DMS53 treated with DMSO at 0.1 percent for 48 hours (cell line): ENCODE results near the gene SNX11.
"Not testable (repeated sequence)": the region's sequence is repeated elsewhere in the genome, so short reads cannot be mapped to it uniquely, and the experiment has no call there.

Experiments used
- DNase-seq: peaks from one replicate; lab custom pipeline; 2025; ENCODE audit not compliant: unreplicated experiment; lab: John Stamatoyannopoulos, UW

The SNX11 gene

GRCh38 chr17:48107137-48108055 lies at the start of gene SNX11:
Gene SNX11, plus strand, starts transcription at chr17:48107766. Its CDS starts 4,278 bp downstream, at chr17:48112044.
- peak; percentile 94 for DNase-seq

- no peak for DNase-seq
Measured at GRCh38 chr17:48058393-48059124, 49.0 kb upstream of the SNX11 start.

GRCh38 chr17:48059125-48059668 lies 48.4 kb upstream of the SNX11 start:
- no peak for DNase-seq

- no peak for DNase-seq
Measured at GRCh38 chr17:48060249-48060648, 47.3 kb upstream of the SNX11 start.

GRCh38 chr17:48062273-48062672 lies 45.3 kb upstream of the SNX11 start:
- no peak for DNase-seq

- DNase-seq: no peak
Measured at GRCh38 chr17:48064638-48065037, 42.9 kb upstream of the SNX11 start.

GRCh38 chr17:48066192-48066591 lies 41.4 kb upstream of the SNX11 start:
- DNase-seq: no peak

GRCh38 chr17:48066656-48067055 lies 40.9 kb upstream of the SNX11 start:
- DNase-seq: no peak

GRCh38 chr17:48067245-48067644 lies 40.3 kb upstream of the SNX11 start:
- no peak for DNase-seq

GRCh38 chr17:48067808-48068207 lies 39.8 kb upstream of the SNX11 start:
- not testable (repeated sequence) for DNase-seq

- DNase-seq: no peak
Measured at GRCh38 chr17:48068491-48068961, 39.0 kb upstream of the SNX11 start.

GRCh38 chr17:48070195-48070594 lies 37.4 kb upstream of the SNX11 start:
- DNase-seq: no peak

- DNase-seq: no peak
Measured at GRCh38 chr17:48071654-48072053, 35.9 kb upstream of the SNX11 start.

GRCh38 chr17:48072811-48073210 lies 34.8 kb upstream of the SNX11 start:
- not testable (repeated sequence) for DNase-seq

- not testable (repeated sequence) for DNase-seq
Measured at GRCh38 chr17:48073566-48074094, 33.9 kb upstream of the SNX11 start.

GRCh38 chr17:48074322-48075081 lies 33.1 kb upstream of the SNX11 start:
- peak; percentile 51 for DNase-seq

- DNase-seq: not testable (repeated sequence)
Measured at GRCh38 chr17:48077152-48077551, 30.4 kb upstream of the SNX11 start.

- DNase-seq: no peak
Measured at GRCh38 chr17:48081858-48082257, 25.7 kb upstream of the SNX11 start.

GRCh38 chr17:48084932-48085331 lies 22.6 kb upstream of the SNX11 start:
- no peak for DNase-seq

GRCh38 chr17:48093341-48094045 lies 14.1 kb upstream of the SNX11 start:
- DNase-seq: no peak
